K562 (cell line): ENCODE data around the gene SAP30L. TPM values are rescaled to one million over a fixed set of nuclear protein-coding genes. Genes with fewer than 3 reads are reported as not detected.

Experiments
- ATAC-seq: fragments of 200-7000 bp; cut with Tn5 transposase; 3 replicates; pipeline ENCODE4 v1.9.1; 2020; ENCODE audit warnings: moderate library complexity
- BruUV-seq: library from RNA; stranded (reverse); fragments of 400-500 nt; replicated peaks from 2 replicates; lab custom pipeline; 2021; lab: Mats Ljungman, UMichigan
- CTCF ChIA-PET: fragments of 300-600 bp; formaldehyde crosslinking; extraction: SDS; loops from one replicate; lab custom pipeline; 2021; ENCODE audit warnings: low intra/inter-chr PET ratio; lab: Yijun Ruan, JAX
- POLR2A ChIA-PET: fragments of 300-600, 350-650 bp; sonication (Branson Sonifier 250); formaldehyde crosslinking; extraction: SDS; loops from one replicate; lab custom pipeline; 2021; ENCODE audit warnings: antibody characterized with exemption, inconsistent platforms; lab: Yijun Ruan, JAX
- DNase-seq, 4 experiments: peaks; one replicate each; pipeline versions ENCODE4 v3.0.0 to v3.0.0-alpha.2; 2011 to 2018; ENCODE audit warnings: low spot score in 3 of 4, mixed read lengths in 3 of 4; ENCODE audit errors: extremely low read depth in 1 of 4
- FAIRE-seq: peaks from 2 replicates; lab custom pipeline; 2011; peaks lifted over from hg19 to GRCh38; lab: Jason Lieb, UNC
- H2AFZ ChIP-seq: 2 replicates; pipeline ENCODE4 v1.6.0; 2011; ENCODE audit warnings: low read depth, low read length, control low read depth, inconsistent platforms
- H3K27ac ChIP-seq: fragments of 200-600 bp; 3 replicates; pipeline ENCODE4 v1.8.0; 2011; ENCODE audit warnings: low read depth, mild to moderate bottlenecking, control low read depth, inconsistent platforms, low read length, moderate library complexity, mixed read lengths; ENCODE audit errors: extremely low read depth
- H3K27me3 ChIP-seq, 2 experiments: fragments of 300-600 bp in 1 of 2; 2 replicates in 1 of 2; 3 replicates in 1 of 2; pipeline versions ENCODE4 v1.6.0 to v1.8.0; 2011; ENCODE audit warnings: inconsistent platforms in 2 of 2, low read length in 2 of 2, mild to moderate bottlenecking in 1 of 2, mixed read lengths in 1 of 2, moderate library complexity in 1 of 2; ENCODE audit not compliant: control insufficient read depth in 2 of 2, insufficient read depth in 2 of 2
- H3K36me3 ChIP-seq: fragments of 300-600 bp; 3 replicates; pipeline ENCODE4 v1.8.0; 2011; ENCODE audit warnings: mild to moderate bottlenecking, low read length, inconsistent platforms; ENCODE audit not compliant: control insufficient read depth, insufficient read depth
- H3K4me1 ChIP-seq, 2 experiments: fragments of 200-600 bp in 1 of 2; replicated peaks in 1 of 2; 2 replicates in 1 of 2; 3 replicates in 1 of 2; pipeline versions ENCODE4 v1.5.1 to v1.8.0; 2011; ENCODE audit warnings: inconsistent platforms in 2 of 2, low read length in 2 of 2, mild to moderate bottlenecking in 1 of 2, mixed read lengths in 1 of 2, moderate library complexity in 1 of 2; ENCODE audit not compliant: control insufficient read depth in 2 of 2, insufficient read depth in 2 of 2
- H3K4me2 ChIP-seq: 2 replicates; pipeline ENCODE4 v1.6.1; 2011; ENCODE audit warnings: low read length, control low read depth, inconsistent platforms, mixed read lengths; ENCODE audit not compliant: insufficient read depth
- H3K4me3 ChIP-seq: fragments of 200-600 bp; sonication (generic), shearing (Covaris generic); 2 replicates; pipeline ENCODE4 v1.5.1; 2016; ENCODE audit warnings: control low read depth, inconsistent platforms
- H3K79me2 ChIP-seq: fragments of 200-600 bp; 3 replicates; pipeline ENCODE4 v1.8.0; 2011; ENCODE audit warnings: low read length, inconsistent platforms; ENCODE audit not compliant: control insufficient read depth, insufficient read depth
- H3K9ac ChIP-seq, 2 experiments: 2 replicates each; pipeline versions ENCODE4 v1.6.0 to v1.6.1; 2011; ENCODE audit warnings: low read depth in 2 of 2, low read length in 2 of 2, control low read depth in 1 of 2, inconsistent platforms in 1 of 2, mild to moderate bottlenecking in 1 of 2, mixed read lengths in 1 of 2; ENCODE audit not compliant: insufficient read depth in 1 of 2
- H3K9me1 ChIP-seq: one replicate; pipeline ENCODE4 v1.6.0; 2011; ENCODE audit warnings: inconsistent platforms, mild to moderate bottlenecking, low read length, moderate library complexity; ENCODE audit not compliant: control insufficient read depth, insufficient read depth
- H3K9me3 ChIP-seq: replicated peaks from 2 replicates; pipeline ENCODE4 v1.5.1; 2011; ENCODE audit warnings: low read depth, low read length, inconsistent platforms; ENCODE audit not compliant: control insufficient read depth, insufficient read depth
- H4K20me1 ChIP-seq: replicated peaks from 2 replicates; pipeline ENCODE4 v1.6.1; 2011; ENCODE audit warnings: low read length, inconsistent platforms, mixed read lengths; ENCODE audit not compliant: control insufficient read depth, insufficient read depth
- CHD2 ChIP-seq: IDR thresholded peaks from 2 replicates; pipeline ENCODE4 v1.6.1; 2011; ENCODE audit warnings: low read depth, low read length
- GTF2F1 ChIP-seq: IDR thresholded peaks from 2 replicates; pipeline ENCODE4 v1.6.1; 2011; ENCODE audit warnings: low read depth, low read length, improper control_type of control experiment
- HDAC2 ChIP-seq: fragments of 450-650 bp; IDR thresholded peaks from 2 replicates; pipeline ENCODE4 v1.6.1; 2016; ENCODE audit warnings: mild to moderate bottlenecking
- MYBL2 ChIP-seq, 2 experiments: fragments of 450-650 bp in 1 of 2; sonication (generic) in 1 of 2; formaldehyde crosslinking in 1 of 2; IDR thresholded peaks; 2 replicates each; pipeline versions ENCODE4 v1.6.1 to v1.8.1; 2017 to 2022; ENCODE audit warnings: borderline replicate concordance in 1 of 2, inconsistent platforms in 1 of 2, low read depth in 1 of 2, mild to moderate bottlenecking in 1 of 2, missing genetic modification reagents in 1 of 2, moderate library complexity in 1 of 2
- POLR2G ChIP-seq: fragments of 200-400 bp; formaldehyde crosslinking; IDR thresholded peaks from 2 replicates; pipeline ENCODE4 v1.6.1; 2017; ENCODE audit warnings: low read depth, mild to moderate bottlenecking, antibody characterized with exemption, low read length, moderate library complexity
- STAG1 ChIP-seq: sonication (generic); formaldehyde crosslinking; IDR thresholded peaks from 2 replicates; pipeline ENCODE4 v1.5.0; 2020; ENCODE audit warnings: missing genetic modification reagents, borderline replicate concordance
- TFAP4 ChIP-seq: sonication (generic); formaldehyde crosslinking; IDR thresholded peaks from 2 replicates; pipeline ENCODE4 v1.8.0; 2022; ENCODE audit warnings: missing genetic modification reagents, mild to moderate bottlenecking, moderate library complexity, borderline replicate concordance
- THRAP3 ChIP-seq: fragments of 450-650 bp; IDR thresholded peaks from 2 replicates; pipeline ENCODE4 v1.6.1; 2016; ENCODE audit warnings: mild to moderate bottlenecking, inconsistent platforms, borderline replicate concordance
- ZNF134 ChIP-seq: fragments of 250-450 bp; sonication (Bioruptor Pico); conservative IDR thresholded peaks from 2 replicates; pipeline ENCODE4 v1.4.0; 2020
- WGBS: fragments of 100-300 bp; shearing (Covaris generic); methylation state at CpG from one replicate; pipeline ENCODE4 v1.1.6; 2016; ENCODE audit warnings: low coverage, mixed read lengths; ENCODE audit not compliant: insufficient coverage; ENCODE audit errors: missing lambda C conversion rate; 5-methylcytosine and 5-hydroxymethylcytosine counted together
- in situ Hi-C: fragments of 300-500 bp; cut with MboI; formaldehyde crosslinking; loops from 4 replicates; pipeline ENCODE4 v1.15.0; 2018; ENCODE audit warnings: inconsistent platforms, mixed read lengths
- intact Hi-C: fragments of 100-400 bp; cut with micrococcal nuclease; formaldehyde crosslinking; loops from 2 replicates; pipeline ENCODE4 v1.14.2; 2022
- polyA plus RNA-seq, 8 experiments: library from polyadenylated mRNA; depleted of rRNA in 4 of 8; stranded (reverse) in 5 of 8; unstranded in 3 of 8; fragments of >200 nt; fragmentation: Nextera tagmentation in 2 of 8; fragmentation: Illumina TruSeq in 1 of 8; extraction: Ambion mirVana in 2 of 8; extraction: Trizol in 1 of 8; gene quantifications; 2 replicates each; pipeline versions ENCODE4 v1.2.1 to v1.2.3, GENCODE V29; 2011 to 2014; ENCODE audit warnings: inconsistent platforms in 1 of 8, missing spikeins in 1 of 8
- total RNA-seq, 7 experiments: library from RNA; depleted of rRNA in 6 of 7; stranded (reverse); fragments of >200 nt in 6 of 7; fragmentation: Illumina TruSeq in 2 of 7; extraction: Trizol in 2 of 7; gene quantifications; 2 replicates each; pipeline versions ENCODE4 v1.2.1 to v1.2.3, GENCODE V29; 2011 to 2021; ENCODE audit warnings: low replicate concordance in 1 of 7

Gene SAP30L
- total and polyA plus RNA-seq, 9 of the 15 experiments (the other 6 are each of a cell fraction or from before 2014, with no cell fraction given), result 5.1 to 33.6 (median 28.1) TPM

DNA sequence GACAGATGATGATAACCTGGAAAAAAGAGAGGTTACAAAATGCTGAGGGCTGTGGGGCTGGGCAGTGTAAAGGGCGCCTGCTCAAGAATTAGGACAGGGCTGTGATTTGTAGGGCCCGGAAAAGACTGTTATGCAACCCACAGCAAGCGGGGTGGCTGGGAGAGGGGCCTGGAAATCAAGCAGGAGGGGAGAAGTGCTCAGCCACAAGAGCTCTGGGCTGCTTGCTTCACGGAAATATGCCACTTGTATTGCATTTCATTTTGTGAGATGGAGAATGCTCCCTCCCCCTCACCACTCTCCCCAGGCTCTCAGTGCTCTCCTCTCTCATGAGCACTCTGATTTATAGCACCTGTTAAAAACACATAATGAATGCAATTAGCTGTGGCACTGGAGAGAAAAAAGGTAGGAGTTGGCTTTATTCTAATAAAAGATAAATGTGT, 40.6 kb downstream of the SAP30L start (continued):
- TF ChIP-seq TFAP4, result no peak
- no peak for TF ChIP-seq MYBL2 (IDR thresholded peaks at IDR 0.05; ENCODE audit: low read depth)
- no peak for TF ChIP-seq MYBL2 (CRISPR knock-in tag; IDR thresholded peaks at IDR 0.05; ENCODE audit: borderline replicate concordance)

GRCh38 chr5:154487541-154487940, 41.7 kb downstream of the SAP30L start:
- Histone ChIP-seq H3K4me2 (no peak overlapping the region), H3K4me1 (peaks cover 0 to 5% of the 10 kb centered on the region in 2 experiments; a peak in 1 of 5 replicates), H3K27me3 (peaks cover 43% of the 10 kb centered on the region in 2 experiments), H3K9me3 (no peaks in the 10 kb centered on the region), H3K79me2 (no peaks in the 10 kb centered on the region), H3K9ac (no peak overlapping the region), H3K36me3 (no peaks in the 10 kb centered on the region), H3K4me3 (no peak overlapping the region), H2AFZ (no peak overlapping the region), H3K9me1 (no peaks in the 10 kb centered on the region), H3K27ac (no peak overlapping the region), H4K20me1 (no peaks in the 10 kb centered on the region; the same call in 1 of the 2 replicates)
- FAIRE-seq, result no peak
- ChIA-PET POLR2A (no interaction called here), CTCF (no interaction called here)
- BruUV-seq, result no TSS peak
- no peak for ATAC-seq
- WGBS, result 0% methylated on average over 2 of the region's 2 CpGs
- no peak for DNase-seq
- in situ Hi-C loops, result no loop called here
- TF ChIP-seq CHD2 (no peak), HDAC2 (no peak), ZNF134 (CRISPR knock-in tag) (no peak), GTF2F1 (no peak), POLR2G (no peak), STAG1 (CRISPR knock-in tag) (no peak), THRAP3 (no peak)
- intact Hi-C loops, result no loop called here
